Activated naive CD4-positive, alpha-beta T cell treated with anti-CD3 and anti-CD28 coated beads, Interleukin-2, amount 50 U/mL, for 24 hours (primary cell): ENCODE results near the gene TMEM18.

Experiments used
- H3K27ac Mint-ChIP-seq: one replicate; pipeline ENCODE4 v1.8.0; 2021; ENCODE audit warnings: mild to moderate bottlenecking, mixed read lengths
- H3K27me3 Mint-ChIP-seq: one replicate; pipeline ENCODE4 v1.8.0; 2021; ENCODE audit warnings: mixed read lengths
- H3K36me3 Mint-ChIP-seq: one replicate; pipeline ENCODE4 v1.8.0; 2021; ENCODE audit warnings: mixed read lengths
- H3K4me1 Mint-ChIP-seq: one replicate; pipeline ENCODE4 v1.8.0; 2021; ENCODE audit warnings: mixed read lengths
- H3K4me3 Mint-ChIP-seq: one replicate; pipeline ENCODE4 v1.8.0; 2021; ENCODE audit warnings: mild to moderate bottlenecking, mixed read lengths
- H3K9me3 Mint-ChIP-seq: one replicate; pipeline ENCODE4 v1.8.0; 2021; ENCODE audit warnings: mixed read lengths

The TMEM18 gene

DNA sequence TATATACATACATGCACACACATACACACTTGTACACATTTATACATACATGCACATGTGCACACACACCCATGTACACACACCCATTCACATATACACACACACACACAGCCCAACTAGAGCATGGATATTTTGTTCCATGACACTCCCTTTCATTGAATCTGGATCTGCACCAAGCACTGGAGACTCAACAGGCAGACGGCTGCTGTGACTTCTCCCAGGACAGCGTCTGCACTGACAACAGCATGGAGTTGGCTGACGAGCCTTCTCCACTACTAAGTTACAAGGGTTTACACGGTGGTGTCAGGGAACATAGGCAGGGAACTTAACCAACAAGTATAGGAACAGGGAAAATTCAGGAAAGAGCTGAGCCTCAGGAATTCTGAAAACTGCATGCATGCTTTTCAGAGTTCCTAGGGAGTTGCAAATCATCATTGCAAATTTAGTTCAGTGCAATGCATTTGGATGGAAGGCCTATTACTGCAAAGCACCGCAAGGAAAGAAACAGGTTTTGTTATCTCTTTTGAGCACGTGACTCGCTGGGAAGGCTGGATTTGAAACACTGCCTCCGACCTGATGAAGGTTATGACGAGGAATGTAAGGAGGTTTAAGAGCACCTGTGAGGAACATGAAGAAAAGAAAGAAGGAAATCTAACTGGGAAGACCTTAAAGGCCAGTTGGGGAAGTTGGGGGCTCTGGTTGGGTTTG, 35.9 kb downstream of the TMEM18 start:
- H3K4me1 Mint-ChIP-seq: peaks cover 4% of the 10 kb centered on the region
- no peaks in the 10 kb centered on the region for H3K36me3 Mint-ChIP-seq
- no peak overlapping the region for H3K27ac Mint-ChIP-seq
- no peaks in the 10 kb centered on the region for H3K27me3 Mint-ChIP-seq
- H3K9me3 Mint-ChIP-seq: no peaks in the 10 kb centered on the region
- H3K4me3 Mint-ChIP-seq: no peak overlapping the region

DNA sequence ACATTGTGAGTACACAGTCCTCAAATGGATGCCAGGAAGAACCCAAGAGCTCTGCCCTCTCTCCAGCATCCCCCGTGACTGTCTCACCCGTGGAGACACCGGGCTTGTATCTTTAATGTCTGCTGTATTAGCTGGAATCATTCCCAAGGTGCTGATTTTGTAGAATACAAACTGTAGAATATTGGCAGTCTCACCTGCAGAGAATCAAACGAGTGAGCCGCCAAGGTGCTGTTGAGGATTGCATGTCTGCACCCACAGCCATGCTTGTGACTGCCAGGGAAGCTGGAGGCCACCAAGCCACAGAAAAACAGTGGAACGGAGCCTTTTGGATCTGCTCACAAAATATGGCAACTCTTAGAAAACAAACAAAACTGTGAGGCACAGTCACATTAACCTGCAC, 37.5 kb downstream of the TMEM18 start:
- Mint-ChIP-seq H3K4me3 (no peak overlapping the region), H3K9me3 (no peaks in the 10 kb centered on the region), H3K4me1 (peaks cover 4% of the 10 kb centered on the region), H3K36me3 (no peaks in the 10 kb centered on the region), H3K27me3 (peaks cover 1% of the 10 kb centered on the region), H3K27ac (no peak overlapping the region)

DNA sequence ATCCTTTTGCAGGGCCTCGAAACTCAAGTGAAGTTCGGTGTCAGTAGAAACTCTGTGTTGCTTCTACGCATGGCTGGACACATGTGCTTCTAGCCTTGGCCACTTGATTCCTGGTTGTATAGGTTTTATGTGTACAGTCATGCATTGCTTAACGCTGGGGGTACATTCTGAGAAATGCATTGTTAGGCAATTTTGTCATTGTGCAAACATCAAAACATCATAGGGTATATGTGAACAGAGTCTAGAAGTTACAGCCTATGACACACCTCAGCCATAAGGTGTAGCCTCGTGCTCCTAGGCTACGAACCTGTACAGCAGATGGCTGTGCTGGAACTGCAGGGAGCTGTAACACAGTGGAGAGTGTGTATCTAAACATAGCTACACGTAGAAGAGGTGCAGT, 39.4 kb downstream of the TMEM18 start:
- Mint-ChIP-seq H3K9me3 (no peaks in the 10 kb centered on the region), H3K27me3 (peaks cover 1% of the 10 kb centered on the region), H3K4me3 (no peak overlapping the region), H3K4me1 (peaks cover 4% of the 10 kb centered on the region), H3K36me3 (no peaks in the 10 kb centered on the region), H3K27ac (no peak overlapping the region)

DNA sequence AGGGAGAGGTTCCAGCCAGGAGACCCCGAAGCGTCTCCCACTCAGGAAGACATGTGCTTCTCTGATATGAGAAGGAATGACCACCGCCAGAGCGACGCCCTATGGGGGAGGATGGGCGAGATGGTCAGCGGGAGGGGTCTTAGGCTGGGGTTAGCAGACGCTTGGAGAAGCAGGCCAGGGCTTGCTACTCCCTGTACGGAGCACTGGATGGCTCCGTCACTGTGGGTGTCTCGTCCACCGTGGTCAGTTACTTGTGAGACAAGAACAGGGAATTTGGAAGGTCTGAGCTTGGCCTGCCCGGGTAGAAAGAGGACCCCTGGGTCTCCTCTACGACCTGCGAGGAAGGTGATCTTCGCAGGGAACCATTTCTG, 39.8 kb downstream of the TMEM18 start:
- peaks cover 4% of the 10 kb centered on the region for H3K4me1 Mint-ChIP-seq
- H3K9me3 Mint-ChIP-seq: no peaks in the 10 kb centered on the region
- H3K27me3 Mint-ChIP-seq: peaks cover 1% of the 10 kb centered on the region
- H3K27ac Mint-ChIP-seq: peak overlapping the region; percentile 87
- peak overlapping the region; percentile 84 for H3K4me3 Mint-ChIP-seq
- H3K36me3 Mint-ChIP-seq: no peaks in the 10 kb centered on the region

DNA sequence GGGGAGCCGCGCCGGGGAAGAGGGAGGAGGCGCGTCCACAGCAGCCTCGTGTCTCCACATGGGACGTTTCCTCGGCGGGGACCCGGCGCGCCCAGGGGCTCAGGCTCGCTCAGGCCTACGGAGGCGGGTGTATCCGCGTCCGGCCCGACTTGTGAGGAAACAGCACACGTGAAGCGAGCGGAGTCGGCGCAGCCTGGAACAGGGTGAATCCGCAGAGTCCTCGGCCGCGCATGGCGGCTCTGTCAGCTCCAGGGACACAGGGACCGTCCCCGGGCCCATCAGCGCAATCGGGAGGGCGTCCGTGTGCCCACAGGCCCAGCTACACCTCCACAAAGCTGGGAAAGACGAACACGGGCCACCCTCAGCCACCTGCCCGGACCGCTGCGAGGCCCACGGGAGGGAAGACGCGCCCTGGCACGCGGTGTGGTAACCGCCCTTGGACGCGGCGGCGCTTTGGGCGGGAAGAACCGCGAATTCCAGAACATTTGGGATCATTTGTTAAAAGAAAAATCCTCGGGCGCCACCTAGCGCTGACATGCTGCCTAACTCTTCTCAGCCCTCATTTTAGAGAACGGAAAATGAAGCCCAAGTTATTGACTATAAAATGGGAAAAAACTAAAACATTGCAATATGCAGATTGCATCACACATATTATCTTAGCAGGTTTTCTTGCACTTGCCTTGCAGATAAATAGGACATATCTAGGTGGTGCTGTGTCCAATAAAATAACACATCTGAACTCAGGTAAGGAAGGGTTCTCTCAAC, 40.4 kb downstream of the TMEM18 start:
- Mint-ChIP-seq H3K27ac (peak overlapping the region; percentile 87), H3K4me1 (peaks cover 4% of the 10 kb centered on the region), H3K9me3 (no peaks in the 10 kb centered on the region), H3K4me3 (peak overlapping the region; percentile 84), H3K36me3 (no peaks in the 10 kb centered on the region), H3K27me3 (peaks cover 1% of the 10 kb centered on the region)

DNA sequence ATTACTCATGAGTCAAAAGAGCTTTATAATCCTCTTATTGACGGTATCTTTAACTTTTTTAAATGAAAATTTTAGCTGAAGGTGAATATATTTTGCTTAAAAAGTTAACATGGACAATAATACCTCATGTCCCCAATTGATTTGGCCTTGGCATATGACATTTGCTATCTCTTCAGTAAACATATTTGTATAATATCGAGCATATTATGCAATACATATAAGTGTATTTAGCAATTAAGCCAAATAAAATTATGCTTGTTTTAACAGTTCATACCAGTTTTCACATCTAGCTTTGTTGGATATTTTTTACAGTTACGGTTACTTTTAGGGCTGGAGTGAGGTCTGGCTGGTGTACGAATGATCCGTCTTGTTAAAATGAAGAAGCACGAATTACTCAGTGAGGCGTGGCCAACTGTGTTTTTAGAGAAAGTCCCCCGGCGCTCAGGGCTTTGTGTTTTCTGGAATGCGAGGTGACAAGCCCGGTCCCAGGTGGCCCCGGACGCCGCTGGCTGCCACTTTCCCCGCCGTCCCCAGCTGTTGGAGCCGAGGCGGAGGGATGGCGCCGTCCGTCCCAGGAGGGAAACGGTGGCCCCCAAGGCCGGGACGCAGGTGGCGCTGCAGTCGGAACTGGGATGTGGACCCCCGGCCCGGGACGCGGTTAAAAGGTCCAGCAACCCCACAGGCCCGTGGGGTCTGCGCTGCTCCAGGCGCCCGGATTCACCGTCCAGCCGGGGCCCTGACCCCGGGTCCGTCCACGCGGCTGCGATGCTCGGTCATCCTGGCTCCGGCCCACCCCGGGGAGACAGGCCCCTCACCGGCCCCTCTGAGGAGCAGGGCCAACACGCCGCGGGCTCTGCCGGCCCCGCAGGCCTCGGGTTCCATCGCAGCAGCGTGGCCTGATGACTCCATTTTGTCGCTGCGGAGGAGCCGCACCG, 41.3 kb downstream of the TMEM18 start:
- peaks cover 4% of the 10 kb centered on the region for H3K4me1 Mint-ChIP-seq
- no peak overlapping the region for H3K27ac Mint-ChIP-seq
- peak overlapping the region; percentile 84 for H3K4me3 Mint-ChIP-seq
- peaks cover 1% of the 10 kb centered on the region for H3K27me3 Mint-ChIP-seq
- H3K9me3 Mint-ChIP-seq: no peaks in the 10 kb centered on the region
- no peaks in the 10 kb centered on the region for H3K36me3 Mint-ChIP-seq

DNA sequence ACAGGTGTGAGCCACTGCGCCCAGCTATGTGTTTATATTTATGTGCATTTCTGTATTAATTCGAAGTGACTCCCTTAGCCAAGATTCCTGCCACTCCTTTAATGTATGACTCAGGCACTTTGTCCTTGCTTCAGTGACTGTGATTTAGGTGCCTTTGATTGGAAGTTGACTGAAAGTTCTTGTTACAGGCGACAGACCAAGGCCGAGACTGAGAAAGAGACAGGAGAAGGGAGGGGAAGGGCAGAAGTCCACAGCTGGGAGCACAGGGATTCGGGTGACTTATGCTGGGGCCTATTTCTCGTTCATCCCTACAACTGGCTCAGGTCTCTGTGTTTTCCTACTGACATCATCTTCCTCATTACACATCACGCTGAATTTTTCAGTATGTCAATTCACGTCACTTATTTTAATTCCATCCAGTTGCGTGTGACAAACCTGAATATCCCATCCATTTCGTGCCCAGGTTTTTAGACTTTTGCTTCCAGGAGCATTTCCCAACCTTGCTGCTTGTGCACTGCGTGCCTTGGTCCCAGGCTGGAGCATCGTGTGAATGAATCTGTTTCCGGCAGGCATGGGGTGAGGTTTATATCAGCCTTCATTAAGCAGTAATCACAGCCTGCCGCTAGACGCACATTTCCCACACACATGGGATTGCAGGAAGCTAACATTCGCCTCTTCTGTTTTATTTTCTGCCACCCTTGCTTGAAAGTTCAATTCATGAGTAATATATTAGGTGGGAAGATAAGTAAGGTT, 42.4 kb downstream of the TMEM18 start:
- Mint-ChIP-seq H3K4me1 (peaks cover 4% of the 10 kb centered on the region), H3K27me3 (peaks cover 1% of the 10 kb centered on the region), H3K27ac (no peak overlapping the region), H3K4me3 (no peak overlapping the region), H3K36me3 (no peaks in the 10 kb centered on the region), H3K9me3 (no peaks in the 10 kb centered on the region)

DNA sequence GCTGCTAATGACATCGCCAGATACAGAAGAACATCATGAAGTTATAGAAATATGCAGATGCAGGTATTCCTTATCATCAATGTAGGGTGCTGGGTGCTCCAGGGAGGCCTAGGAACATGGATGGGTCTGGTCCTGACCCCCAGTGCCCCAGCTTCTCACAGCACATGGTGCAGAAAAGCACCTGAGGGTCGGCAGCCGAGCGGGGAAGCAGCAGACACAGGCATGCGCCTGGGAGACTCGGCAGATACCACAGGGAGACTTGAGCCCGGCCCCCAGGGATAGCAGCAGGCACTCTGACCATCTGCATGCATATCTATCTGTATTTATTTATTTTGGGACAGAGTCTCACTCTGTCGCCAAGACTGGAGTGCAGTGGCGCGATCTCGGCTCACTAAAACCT, 43.2 kb downstream of the TMEM18 start:
- no peak overlapping the region for H3K27ac Mint-ChIP-seq
- H3K9me3 Mint-ChIP-seq: no peaks in the 10 kb centered on the region
- H3K27me3 Mint-ChIP-seq: peaks cover 1% of the 10 kb centered on the region
- no peaks in the 10 kb centered on the region for H3K36me3 Mint-ChIP-seq
- H3K4me1 Mint-ChIP-seq: peaks cover 4% of the 10 kb centered on the region
- H3K4me3 Mint-ChIP-seq: no peak overlapping the region

DNA sequence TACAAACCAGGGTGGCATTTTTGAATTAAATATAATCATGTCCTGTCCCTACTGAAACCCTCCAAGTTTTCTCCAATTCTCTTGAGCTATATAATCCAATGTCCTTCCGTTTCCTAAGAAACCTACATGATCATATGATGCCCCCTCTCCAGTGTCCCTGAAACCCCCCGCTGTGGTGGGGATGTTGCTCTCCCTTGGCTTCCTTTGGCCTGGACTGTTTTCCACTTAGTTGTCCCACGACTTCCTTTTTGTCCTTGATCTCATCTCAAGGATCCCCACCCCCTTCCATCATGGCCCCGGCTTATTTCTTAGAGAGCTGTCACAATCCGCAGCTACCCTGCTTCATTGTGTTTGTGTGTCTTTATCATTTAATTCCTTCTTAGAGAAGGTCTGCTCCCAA, 43.8 kb downstream of the TMEM18 start:
- Mint-ChIP-seq H3K4me3 (no peak overlapping the region), H3K4me1 (peaks cover 4% of the 10 kb centered on the region), H3K9me3 (no peaks in the 10 kb centered on the region), H3K27me3 (peaks cover 1% of the 10 kb centered on the region), H3K27ac (no peak overlapping the region), H3K36me3 (no peaks in the 10 kb centered on the region)

DNA sequence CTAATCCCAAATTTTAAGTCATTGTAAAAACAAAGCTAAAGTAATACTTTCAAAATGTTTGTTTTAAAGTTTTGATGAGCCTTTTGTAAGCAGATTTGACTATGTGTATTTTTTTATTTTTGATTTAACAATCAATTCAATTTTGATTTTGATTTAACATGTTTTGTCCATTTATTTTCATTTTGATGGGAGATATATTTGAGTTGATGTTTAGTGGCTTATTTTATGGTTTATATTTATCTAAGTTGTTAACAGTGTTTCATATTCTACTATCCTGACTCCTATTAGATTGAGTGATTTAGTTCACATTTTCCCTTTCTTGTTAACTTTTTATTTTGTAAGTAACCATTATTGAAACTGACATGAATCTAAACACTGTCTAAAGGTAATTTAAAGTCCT, 44.7 kb downstream of the TMEM18 start:
- Mint-ChIP-seq H3K9me3 (no peaks in the 10 kb centered on the region), H3K4me1 (peaks cover 4% of the 10 kb centered on the region), H3K27me3 (peaks cover 1% of the 10 kb centered on the region), H3K36me3 (no peaks in the 10 kb centered on the region), H3K27ac (no peak overlapping the region), H3K4me3 (no peak overlapping the region)

DNA sequence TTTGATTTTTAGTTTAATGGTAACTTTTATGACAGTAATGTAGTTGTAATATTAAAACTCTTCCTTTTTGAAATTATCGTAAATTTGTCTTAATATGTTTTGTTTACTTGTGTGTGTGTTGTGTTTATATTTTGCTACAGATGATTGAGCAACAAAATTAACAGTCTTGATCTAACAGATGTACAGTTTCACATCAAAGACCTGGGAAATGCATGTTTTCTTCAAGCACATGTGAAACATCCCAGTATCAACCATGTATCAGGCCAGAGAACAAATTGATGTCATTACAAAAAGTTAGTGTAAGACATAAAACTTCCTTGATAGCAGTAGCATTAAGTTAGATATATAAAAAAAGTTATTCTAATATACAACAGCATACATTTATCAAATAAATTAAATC, 45.5 kb downstream of the TMEM18 start:
- Mint-ChIP-seq H3K27me3 (peaks cover 1% of the 10 kb centered on the region), H3K27ac (no peak overlapping the region), H3K9me3 (no peaks in the 10 kb centered on the region), H3K4me1 (no peaks in the 10 kb centered on the region), H3K4me3 (no peak overlapping the region), H3K36me3 (no peaks in the 10 kb centered on the region)

DNA sequence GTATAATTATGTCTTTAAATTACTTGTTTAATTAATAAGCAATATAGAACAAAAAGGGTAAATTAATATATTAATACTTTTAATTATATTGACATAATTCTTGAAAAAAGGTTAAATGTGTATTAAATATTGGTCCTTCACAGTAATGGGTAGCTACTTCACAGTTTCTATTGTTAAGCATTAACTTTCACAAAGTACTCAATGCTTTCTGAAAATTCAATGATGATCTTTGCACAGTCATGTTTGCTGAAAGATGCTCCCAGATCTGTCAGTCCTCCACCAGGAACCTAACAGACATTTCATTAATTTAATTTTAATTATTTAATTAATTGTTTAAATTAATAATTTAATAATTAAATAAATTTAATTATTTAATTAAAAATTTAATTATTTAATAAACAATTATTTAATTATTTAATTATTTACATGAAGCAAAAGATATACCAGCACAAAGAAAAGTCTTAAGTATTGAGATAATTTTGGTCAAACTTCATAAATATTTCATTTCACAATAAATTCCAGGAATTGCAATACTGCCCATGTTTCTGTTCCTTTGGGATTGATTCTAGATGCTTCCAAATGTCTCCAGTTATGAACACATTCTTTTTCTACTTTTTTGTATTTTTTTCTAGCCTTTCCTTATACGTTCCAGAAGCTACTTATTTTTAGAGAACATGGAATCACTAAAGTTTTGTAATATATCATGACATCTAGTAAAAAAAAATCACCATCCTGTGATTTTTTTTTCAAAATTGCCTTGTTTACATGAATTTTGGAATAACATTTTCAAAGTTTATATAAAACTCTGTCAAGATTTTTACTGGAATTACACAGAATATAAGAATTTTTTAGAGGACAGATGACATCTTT, 46.5 kb downstream of the TMEM18 start:
- H3K4me3 Mint-ChIP-seq: no peak overlapping the region
- H3K9me3 Mint-ChIP-seq: no peaks in the 10 kb centered on the region
- H3K4me1 Mint-ChIP-seq: no peaks in the 10 kb centered on the region
- no peaks in the 10 kb centered on the region for H3K36me3 Mint-ChIP-seq
- no peak overlapping the region for H3K27ac Mint-ChIP-seq
- no peaks in the 10 kb centered on the region for H3K27me3 Mint-ChIP-seq

DNA sequence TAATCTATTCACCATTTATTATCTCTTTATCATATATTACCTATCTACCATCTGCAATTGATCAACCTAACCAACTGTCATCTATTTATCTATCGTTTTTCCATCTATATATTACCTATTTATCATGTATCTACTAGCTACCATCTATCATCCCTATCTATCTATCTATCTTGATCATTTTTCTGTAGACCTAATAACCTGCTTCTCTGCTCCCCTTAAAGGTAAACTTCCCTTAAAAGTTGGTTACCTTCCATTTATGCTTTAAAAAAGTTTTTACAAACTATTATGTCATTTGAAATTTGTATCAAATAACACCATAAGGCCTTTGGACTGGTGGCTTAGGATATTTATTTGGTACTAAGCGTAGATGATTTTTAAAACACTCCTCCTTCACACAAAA, 47.2 kb downstream of the TMEM18 start:
- no peak overlapping the region for H3K27ac Mint-ChIP-seq
- no peaks in the 10 kb centered on the region for H3K36me3 Mint-ChIP-seq
- H3K4me1 Mint-ChIP-seq: no peaks in the 10 kb centered on the region
- H3K4me3 Mint-ChIP-seq: no peak overlapping the region
- H3K9me3 Mint-ChIP-seq: no peaks in the 10 kb centered on the region
- H3K27me3 Mint-ChIP-seq: no peaks in the 10 kb centered on the region

DNA sequence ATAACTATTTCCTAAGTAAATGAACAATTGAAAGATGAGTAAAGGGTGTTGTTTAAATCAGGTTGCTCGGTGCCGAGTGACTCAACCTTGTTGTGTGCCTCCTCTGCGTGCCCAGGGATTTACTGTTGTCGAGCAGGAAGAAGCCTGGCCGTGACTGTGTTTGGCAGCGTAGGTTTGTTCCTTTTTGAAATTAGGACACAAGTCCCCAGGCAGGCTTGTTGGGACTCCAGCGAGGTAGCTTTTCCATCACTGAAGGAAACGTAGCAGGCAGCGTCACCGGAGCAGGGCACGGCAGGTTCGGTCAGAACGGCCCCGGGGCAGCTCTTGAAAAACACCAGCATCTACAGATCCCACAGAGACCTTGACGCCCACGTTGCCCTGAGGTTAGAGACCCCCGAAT, 48.6 kb downstream of the TMEM18 start:
- no peaks in the 10 kb centered on the region for H3K36me3 Mint-ChIP-seq
- no peaks in the 10 kb centered on the region for H3K4me1 Mint-ChIP-seq
- no peak overlapping the region for H3K4me3 Mint-ChIP-seq
- H3K27ac Mint-ChIP-seq: no peak overlapping the region
- no peaks in the 10 kb centered on the region for H3K9me3 Mint-ChIP-seq
- H3K27me3 Mint-ChIP-seq: no peaks in the 10 kb centered on the region
